Measurements from ENCODE around the gene DISP3. TPM values are rescaled to one million over a fixed set of nuclear protein-coding genes. Genes with fewer than 3 reads are reported as not detected.

The DISP3 gene
- polyA plus RNA-seq, 1 experiment: 0.02 TPM

- ChIA-PET CTCF (no interaction called here), POLR2A (no interaction called here)
- Histone ChIP-seq H3K4me3 (ENCODE audit: low read depth, low read length) (no peak overlapping the region), H3K27me3 (ENCODE audit: control insufficient read depth, insufficient read depth, low read length) (peaks cover 3% of the 10 kb centered on the region), H3K27ac (ENCODE audit: low read depth, low read length) (no peak overlapping the region), H3K9me3 (ENCODE audit: control insufficient read depth, insufficient read depth, low read length) (peaks cover 6% of the 10 kb centered on the region; the same call in 1 of the 2 replicates)
- no peak for DNase-seq (ENCODE audit: low read depth, low spot score)
- TF ChIP-seq CTCF (IDR thresholded peaks at IDR 0.05; ENCODE audit: low read depth, low read length): no peak
These were observed 61.2 kb downstream of the DISP3 start for GRCh38 chr1:11539850-11540772.

- H3K4me3 ChIP-seq (ENCODE audit: low read depth, low read length): no peak overlapping the region
- peaks cover 3% of the 10 kb centered on the region for H3K27me3 ChIP-seq (ENCODE audit: control insufficient read depth, insufficient read depth, low read length)
- CTCF ChIA-PET: no interaction called here
- TF ChIP-seq CTCF (IDR thresholded peaks at IDR 0.05; ENCODE audit: low read depth, low read length): no peak
- no peak for DNase-seq (ENCODE audit: low read depth, low spot score)
- POLR2A ChIA-PET: no interaction called here
- peaks cover 6% of the 10 kb centered on the region; the same call in 1 of the 2 replicates for H3K9me3 ChIP-seq (ENCODE audit: control insufficient read depth, insufficient read depth, low read length)
- no peak overlapping the region for H3K27ac ChIP-seq (ENCODE audit: low read depth, low read length)
These were observed 61.8 kb downstream of the DISP3 start for GRCh38 chr1:11540773-11541160.

GRCh38 chr1:11541236-11541635 lies 62.3 kb downstream of the DISP3 start:
- Histone ChIP-seq H3K27ac (ENCODE audit: low read depth, low read length) (no peak overlapping the region), H3K9me3 (ENCODE audit: control insufficient read depth, insufficient read depth, low read length) (peaks cover 5% of the 10 kb centered on the region; the same call in 1 of the 2 replicates), H3K4me3 (ENCODE audit: low read depth, low read length) (no peak overlapping the region), H3K27me3 (ENCODE audit: control insufficient read depth, insufficient read depth, low read length) (peaks cover 5% of the 10 kb centered on the region)
- TF ChIP-seq CTCF (IDR thresholded peaks at IDR 0.05; ENCODE audit: low read depth, low read length): no peak
- ChIA-PET CTCF (no interaction called here), POLR2A (no interaction called here)
- no peak for DNase-seq (ENCODE audit: low read depth, low spot score)

- ChIA-PET CTCF (no interaction called here), POLR2A (no interaction called here)
- DNase-seq (ENCODE audit: low read depth, low spot score): no peak
- H3K27me3 ChIP-seq (ENCODE audit: control insufficient read depth, insufficient read depth, low read length): peaks cover 6% of the 10 kb centered on the region
- no peak for TF ChIP-seq CTCF (IDR thresholded peaks at IDR 0.05; ENCODE audit: low read depth, low read length)
- H3K27ac ChIP-seq (ENCODE audit: low read depth, low read length): no peak overlapping the region
- H3K4me3 ChIP-seq (ENCODE audit: low read depth, low read length): no peak overlapping the region
- no peaks in the 10 kb centered on the region; the same call in 1 of the 2 replicates for H3K9me3 ChIP-seq (ENCODE audit: control insufficient read depth, insufficient read depth, low read length)
These were observed 63.0 kb downstream of the DISP3 start for GRCh38 chr1:11541956-11542355.

GRCh38 chr1:11543392-11543791 lies 64.4 kb downstream of the DISP3 start:
- no peak for TF ChIP-seq CTCF (IDR thresholded peaks at IDR 0.05; ENCODE audit: low read depth, low read length)
- ChIA-PET CTCF (no interaction called here), POLR2A (no interaction called here)
- DNase-seq (ENCODE audit: low read depth, low spot score): no peak
- no peak overlapping the region for H3K27ac ChIP-seq (ENCODE audit: low read depth, low read length)
- H3K9me3 ChIP-seq (ENCODE audit: control insufficient read depth, insufficient read depth, low read length): no peaks in the 10 kb centered on the region
- peaks cover 5% of the 10 kb centered on the region for H3K27me3 ChIP-seq (ENCODE audit: control insufficient read depth, insufficient read depth, low read length)
- no peak overlapping the region for H3K4me3 ChIP-seq (ENCODE audit: low read depth, low read length)

Data from AG04450 (cell line).